GM18861 (cell line): ENCODE results near the gene ATP1A3.

Source experiments
- ATAC-seq: cut with Tn5 transposase; IDR thresholded peaks from one replicate; pipeline ENCODE4 v1.9.1; 2021; ENCODE audit not compliant: unreplicated experiment

The ATP1A3 gene

DNA sequence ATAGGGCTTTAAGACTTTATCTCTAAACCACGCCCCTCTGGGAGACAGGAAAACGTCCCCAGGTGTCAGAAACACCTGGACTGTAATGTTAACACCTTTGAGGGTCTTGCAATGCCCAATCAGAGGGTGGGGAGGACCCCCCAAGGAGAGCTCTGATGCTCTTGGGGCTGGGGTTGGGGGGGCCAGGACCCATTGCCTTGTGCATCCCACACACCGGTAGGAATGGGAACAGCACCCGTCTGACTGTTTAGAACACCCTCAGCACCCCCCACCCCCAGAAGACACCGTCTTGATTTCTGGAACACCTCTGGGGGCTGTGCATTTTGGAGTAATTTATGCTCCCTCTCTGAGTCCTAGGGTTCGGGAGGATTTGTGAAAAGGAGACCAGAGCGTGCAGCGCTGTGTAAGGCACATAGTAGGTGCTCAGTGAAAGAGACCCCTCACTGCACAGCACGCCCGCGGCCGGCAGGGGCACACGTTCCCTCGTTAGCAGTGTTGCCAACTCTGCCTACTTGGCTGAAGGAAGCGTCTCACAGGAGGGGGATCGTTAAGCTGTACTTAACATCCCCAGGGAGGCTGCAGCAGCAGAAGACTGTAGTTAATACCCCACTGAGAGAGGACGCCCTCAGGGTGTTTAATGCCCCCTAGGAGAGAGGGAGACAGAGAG, 63.0 kb downstream of the ATP1A3 start:
- ATAC-seq = no peak

- no peak for ATAC-seq
Measured at GRCh38 chr19:41930322-41930722, 63.7 kb downstream of the ATP1A3 start.

- no peak for ATAC-seq
Measured at GRCh38 chr19:41929536-41930071, 64.4 kb downstream of the ATP1A3 start.

DNA sequence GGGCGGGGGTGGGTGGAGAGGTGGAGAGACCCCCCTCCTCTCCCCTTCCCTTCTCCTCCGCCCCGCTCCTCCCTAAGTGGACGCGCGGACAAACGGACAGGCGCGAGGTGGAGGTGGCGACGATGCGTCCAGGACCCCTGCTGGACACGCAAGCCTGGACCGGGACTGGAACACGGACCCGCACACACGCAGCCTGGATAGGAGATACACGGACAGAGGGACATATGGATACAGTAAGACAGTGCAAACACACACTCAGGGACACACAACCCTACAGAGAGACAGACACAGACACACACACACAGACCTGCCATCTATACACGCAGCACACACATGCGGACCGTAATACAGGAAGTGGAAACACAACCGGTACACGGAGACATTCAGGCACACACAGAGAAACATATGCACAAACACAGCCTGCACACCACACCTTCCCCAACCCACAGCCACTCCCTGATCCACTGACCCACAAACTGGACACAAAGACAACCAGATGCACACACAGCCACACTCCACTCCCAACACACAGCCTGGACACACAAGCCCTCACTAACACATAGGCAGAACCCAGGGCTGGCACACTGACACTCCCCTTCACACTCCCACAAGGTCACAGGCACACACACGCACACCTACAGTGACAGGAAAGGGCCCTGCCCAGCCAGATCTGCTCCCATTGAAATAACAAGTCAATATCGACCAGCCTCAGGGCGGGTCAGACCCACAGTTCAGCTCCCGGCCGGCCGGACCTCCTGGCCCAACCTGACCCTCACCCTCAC, 65.1 kb downstream of the ATP1A3 start:
- ATAC-seq = no peak

DNA sequence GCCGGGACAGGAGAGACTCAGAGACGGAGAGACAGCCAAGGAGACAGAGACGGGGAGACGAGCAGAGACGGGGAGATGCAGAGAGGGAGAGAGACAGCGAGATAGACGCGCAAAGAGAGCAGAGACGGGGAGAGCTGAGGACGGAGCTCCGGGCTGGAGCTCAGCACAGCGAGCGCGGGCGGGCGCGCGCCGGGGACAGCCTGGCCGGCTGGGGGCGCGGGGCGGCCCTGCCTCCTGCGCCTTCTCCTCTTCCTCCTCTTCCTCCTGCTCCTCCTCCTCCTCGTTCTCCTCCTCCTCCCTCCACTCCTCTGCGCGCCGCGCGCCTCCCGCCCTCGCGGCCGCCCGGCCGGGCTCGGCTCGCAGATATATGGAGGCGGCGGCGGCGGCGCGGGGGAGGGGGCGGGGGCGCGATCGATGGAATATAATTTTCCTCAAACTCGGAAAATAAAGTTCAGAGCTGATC, 65.8 kb downstream of the ATP1A3 start, which contains the start of gene ERFL:
Gene ERFL, minus strand, starts transcription at position 229 of the 463 bp plus-strand sequence. CDS start 15,530 bp downstream, outside the sequence.
- no peak for ATAC-seq

GRCh38 chr19:41927497-41928192, 66.4 kb downstream of the ATP1A3 start:
- no peak for ATAC-seq

DNA sequence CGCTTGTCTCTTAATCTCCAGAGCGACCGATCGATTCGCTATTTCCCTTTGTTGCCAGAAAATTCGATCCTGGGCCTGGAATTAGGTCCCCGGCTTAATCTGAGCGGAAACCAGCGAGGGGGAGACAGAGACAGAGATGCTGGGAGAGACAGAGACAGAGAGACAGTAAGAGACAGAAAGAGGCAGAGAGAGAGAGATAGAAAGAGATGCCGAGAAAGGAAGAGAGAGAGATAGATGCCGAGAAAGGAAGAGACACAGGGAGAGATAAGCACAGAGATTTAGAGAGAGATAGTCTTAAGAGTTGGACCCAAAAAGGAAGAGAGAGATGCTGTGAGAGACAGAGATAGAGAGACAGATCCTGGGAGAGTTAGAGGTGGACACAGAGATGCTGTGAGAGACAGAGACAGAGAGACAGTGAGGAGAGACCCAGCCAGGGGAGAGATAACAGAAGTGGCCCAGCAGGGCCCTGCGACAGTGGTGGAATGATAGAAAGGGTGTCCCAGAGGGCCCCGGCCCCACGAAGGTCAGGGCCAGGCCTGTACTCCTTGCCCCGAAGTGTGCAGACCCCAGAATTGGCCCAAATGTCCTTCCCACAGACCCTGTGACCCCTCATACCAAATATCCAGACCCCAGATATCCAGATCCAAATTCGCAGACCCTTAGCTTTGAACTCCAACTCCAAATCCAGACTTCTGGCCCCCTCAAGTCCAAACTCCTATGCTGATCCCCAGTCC, 67.1 kb downstream of the ATP1A3 start:
- no peak for ATAC-seq

GRCh38 chr19:41926028-41926762, 67.8 kb downstream of the ATP1A3 start:
- no peak for ATAC-seq

DNA sequence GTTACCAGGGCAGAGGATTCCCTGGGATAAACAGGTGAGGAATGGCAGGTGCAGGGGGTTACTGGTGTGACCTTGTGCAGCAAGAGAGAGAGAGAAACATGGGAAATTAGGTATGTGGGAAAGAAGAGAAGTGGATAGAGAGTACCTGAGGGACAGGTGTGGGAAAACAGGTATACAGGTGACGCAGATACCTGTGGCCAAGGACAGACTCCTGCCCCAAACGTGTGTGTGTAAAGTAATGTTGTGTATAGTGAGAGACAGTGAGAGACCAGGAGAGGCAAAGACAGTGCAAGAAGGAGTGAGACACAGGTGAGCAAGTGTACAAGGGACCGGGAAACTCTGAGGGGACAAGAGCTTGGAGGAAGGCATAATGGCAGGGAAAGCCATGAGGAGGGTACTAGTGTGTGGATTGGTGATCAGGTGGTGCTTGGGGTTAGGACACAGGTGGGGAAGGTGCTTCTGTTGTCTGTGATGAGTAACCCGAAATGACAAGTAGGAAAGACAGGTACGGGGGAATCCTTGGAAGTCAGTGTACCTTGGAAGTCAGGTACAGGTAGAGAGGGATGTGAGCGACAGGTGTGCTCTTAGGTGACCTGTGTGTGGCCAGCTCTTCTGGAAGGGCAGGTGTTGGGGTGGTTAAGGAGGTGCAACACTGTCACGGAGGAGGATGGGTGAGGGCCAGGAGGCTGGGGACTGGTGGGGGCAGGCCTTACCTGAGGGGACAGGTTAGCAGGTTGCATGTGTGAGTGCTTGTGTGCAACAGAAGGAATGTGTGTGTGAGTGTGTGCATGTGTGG, 68.6 kb downstream of the ATP1A3 start:
- ATAC-seq = no peak

- ATAC-seq = no peak
Measured at GRCh38 chr19:41924151-41925145, 69.6 kb downstream of the ATP1A3 start.

- ATAC-seq = no peak
Measured at GRCh38 chr19:41923045-41923788, 70.8 kb downstream of the ATP1A3 start.

- no peak for ATAC-seq
Measured at GRCh38 chr19:41922585-41922984, 71.4 kb downstream of the ATP1A3 start.

- ATAC-seq = no peak
Measured at GRCh38 chr19:41921577-41922576, 72.2 kb downstream of the ATP1A3 start.

DNA sequence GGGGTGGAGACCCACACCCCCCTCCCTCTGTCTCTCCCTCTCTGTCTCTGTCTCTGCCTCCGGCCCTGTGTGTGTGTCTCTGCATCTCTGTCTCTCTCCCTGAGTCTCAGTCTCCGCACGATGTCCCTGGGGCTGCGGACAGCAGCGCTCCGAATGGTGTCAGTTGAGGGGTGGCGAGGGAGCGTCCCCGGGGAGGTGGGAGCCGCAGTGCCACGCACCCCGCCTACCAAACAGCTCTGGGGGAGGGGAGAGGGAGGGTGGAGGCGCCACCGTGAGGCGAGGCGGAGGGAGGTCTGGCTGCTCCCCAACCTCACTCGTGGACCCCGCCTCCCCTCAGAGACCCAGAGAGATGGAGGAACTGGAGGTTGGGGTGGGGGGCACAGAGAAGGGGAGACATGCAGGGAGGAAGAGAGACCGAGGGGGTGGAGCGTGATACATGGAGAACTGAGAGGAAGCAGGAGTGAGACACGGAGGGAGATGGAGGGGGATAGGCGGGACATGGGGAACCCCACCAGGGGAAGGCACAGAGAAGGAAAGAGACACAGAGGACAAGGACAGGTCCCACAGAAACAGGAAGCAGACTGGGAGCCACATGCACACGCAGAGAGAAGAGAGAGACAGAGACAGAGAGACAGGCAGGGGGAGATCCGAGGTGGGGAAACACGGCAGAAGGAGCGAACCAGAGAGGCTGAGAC, 73.0 kb downstream of the ATP1A3 start:
- ATAC-seq = no peak

DNA sequence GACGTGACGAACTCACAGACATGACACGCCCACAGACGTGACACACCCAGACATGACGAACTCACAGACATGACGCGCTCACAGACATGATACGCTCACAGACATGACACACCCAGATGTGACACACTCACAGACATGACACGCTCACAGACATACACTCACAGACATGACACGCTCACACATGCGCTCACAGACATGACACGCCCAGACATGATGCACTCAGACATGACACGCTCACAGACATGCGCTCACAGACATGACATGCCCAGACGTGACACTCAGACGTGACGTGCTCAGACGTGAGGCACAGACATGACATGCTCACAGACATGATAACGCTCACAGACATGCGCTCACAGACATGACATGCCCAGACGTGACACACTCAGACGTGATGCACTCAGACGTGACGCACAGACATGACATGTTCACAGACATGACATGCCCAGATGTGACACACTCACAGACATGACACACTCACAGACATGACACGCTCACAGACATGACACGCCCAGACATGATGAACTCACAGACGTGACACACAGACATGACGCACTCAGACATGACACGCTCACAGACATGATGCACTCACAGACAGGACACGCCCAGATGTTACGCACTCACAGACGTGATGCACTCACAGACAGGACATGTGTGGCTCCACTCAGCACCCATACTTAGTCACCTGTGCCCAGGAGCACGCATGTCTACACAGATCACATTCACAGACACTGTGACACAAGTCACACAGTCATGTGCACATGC, 73.9 kb downstream of the ATP1A3 start:
- no peak for ATAC-seq
